C4-2B (cell line): ENCODE results near the gene GRPEL2.

ENCODE experiments used
- CTCF ChIP-seq: fragments of 450-650 bp; conservative IDR thresholded peaks from 2 replicates; pipeline ENCODE4 v1.5.1; 2017; ENCODE audit warnings: mild to moderate bottlenecking
- ZFX ChIP-seq: fragments of 450-650 bp; IDR thresholded peaks from 2 replicates; pipeline ENCODE4 v1.6.1; 2017

- no peak for TF ChIP-seq CTCF
- no peak for TF ChIP-seq ZFX
These were observed 22.1 kb upstream of the GRPEL2 start for GRCh38 chr5:149323210-149323609.
